GM19099 (cell line): Measurements from ENCODE around the gene MTG1.
"Not testable (repeated sequence)": the region's sequence is repeated elsewhere in the genome, so short reads cannot be mapped to it uniquely, and the experiment has no call there.

Experiments used
- POLR2A ChIP-seq: IDR thresholded peaks from 3 replicates; pipeline ENCODE4 v1.6.1; 2011; ENCODE audit warnings: low read depth; ENCODE audit not compliant: insufficient read length; ENCODE audit errors: extremely low read depth

Gene MTG1

DNA sequence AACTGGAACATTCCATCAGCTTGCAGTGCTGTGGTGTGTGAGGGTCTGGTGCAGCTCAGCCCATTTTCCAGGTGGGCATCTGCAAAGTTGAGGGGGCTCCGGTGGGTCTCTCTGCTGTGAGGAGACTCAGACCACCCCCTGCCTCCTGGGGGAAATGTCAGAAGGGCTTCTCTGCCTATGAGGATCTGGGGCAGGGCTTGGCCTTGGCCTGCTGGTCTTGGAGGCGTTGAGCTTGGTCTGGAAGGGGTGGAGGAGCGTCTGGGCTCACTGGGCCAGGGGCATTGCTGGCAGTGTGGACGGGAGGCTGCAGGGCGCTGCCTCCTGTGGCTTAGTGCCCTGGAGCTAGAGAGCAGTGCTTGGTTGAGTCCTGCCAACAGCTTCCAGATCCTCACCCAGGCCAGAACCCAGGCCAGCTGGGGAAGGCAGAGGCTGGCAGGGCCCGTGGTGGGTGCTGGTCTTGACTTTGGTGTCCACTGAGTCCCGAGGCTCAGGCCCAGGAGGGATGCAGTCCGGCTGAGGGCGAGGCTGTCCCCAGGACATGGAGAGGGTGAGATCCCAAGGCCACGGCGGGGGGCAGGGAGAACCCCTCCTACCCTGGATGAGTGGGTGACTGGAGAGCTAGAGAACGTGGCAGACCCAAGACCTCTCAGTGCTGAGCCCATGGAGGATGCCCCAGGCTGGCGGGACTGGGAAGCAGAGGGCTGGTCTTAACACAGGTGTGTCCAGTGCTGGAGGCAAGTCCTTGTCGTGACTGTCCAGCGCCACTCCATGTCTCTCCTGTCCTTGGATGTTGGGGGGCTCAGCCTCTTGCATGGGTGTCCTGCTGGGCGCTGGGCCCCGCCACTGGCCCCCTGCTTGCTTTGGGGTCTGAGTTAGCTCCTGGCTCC lies 27.6 kb downstream of the MTG1 start:
- no peak for TF ChIP-seq POLR2A

DNA sequence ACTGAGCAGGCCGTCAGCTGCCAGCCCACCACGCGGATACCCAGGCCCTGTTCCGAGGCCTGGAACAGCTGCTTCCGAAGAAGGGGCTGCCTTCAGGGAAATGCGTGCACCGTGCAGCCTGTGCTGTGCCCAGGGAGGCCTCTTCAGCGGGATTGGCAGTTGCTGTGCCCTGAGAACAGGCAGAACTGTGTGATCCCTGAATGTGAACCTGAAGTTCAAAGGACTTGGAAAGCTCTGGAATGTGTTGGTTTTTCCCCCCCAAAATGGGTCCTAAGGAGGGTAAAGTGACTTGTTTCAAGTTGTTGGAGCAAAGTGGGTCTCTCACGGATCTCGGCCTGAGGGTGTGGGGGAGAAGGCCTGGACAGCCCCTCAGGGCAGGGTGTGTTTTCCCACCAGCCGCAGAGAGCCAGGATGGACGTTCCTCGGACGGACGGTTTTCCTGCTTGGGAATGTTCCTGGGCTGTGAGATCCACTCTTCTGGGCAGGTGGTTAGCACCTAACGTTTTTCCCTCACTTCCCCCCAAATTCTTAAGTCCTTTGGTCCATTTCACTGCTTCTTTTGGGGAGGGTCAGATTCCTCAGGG lies 28.4 kb downstream of the MTG1 start:
- TF ChIP-seq POLR2A = no peak

DNA sequence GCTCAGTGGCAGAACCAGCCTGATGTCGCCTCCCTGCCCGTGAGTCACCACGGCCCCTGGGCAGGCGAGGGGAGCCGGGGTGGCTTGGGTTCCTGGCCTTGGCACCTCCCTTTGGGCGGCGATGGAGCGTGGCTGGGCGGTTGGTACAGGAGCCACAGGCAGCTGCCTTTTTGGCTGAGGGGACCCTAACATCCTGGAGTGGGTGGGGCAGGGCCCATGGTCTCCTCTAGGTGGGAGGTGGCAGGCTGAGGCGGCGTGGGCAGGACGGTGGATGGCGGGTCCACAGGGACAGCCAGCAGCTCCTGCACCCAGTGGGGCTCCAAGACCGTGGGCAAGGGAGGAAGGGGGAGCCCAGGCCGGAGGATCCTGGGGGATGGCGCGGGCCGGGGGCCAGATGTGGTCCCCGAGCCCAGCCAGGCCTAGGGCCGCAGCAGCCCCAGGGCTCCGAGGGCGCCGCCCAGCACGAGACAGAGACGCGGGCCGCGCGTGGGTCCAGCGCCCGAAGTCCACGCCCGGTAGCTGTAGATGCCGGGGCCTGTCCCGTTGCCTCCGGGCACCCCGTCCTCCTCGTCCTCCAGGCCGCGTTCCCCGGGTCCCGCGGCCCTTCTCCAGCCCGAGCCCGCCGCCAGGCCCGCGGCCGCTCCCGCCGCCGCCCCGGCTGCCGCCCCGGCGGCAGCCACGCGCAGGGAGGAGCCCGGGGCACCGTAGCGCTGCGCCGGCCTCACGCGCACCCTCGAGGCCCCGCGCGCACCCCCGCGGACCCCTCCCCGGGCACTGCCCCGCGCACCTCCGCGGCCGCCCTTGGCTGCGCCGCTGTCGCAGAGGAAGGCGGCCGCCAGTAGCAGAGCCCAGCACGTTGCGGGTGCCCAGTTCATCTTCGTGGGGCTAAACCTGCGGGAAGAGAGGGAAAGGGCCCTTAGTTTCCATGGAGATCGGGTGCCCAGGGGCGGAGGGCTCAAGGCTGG lies 29.1 kb downstream of the MTG1 start:
- TF ChIP-seq POLR2A = no peak

DNA sequence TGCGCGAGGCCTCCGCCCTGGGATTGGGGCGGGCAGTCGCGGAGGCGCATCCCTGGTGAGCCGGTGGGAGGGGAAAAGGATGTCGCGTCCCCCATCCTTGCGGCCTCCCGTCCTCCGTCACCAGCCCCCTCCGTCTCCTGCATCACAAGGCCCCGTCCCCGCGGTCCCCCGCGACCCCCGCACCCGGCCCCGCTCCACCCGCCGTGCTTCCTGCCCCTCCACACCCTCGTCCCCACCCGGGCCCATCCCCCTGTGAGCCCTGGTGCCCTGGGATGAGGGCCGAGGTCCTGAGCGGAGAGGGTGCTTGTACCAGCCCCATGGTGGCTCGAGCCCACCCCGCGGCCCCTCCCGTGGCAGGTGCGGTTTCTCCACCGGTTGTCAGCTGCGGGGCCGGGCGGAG lies 30.6 kb downstream of the MTG1 start, which contains the start of gene SPRN:
TSS of gene SPRN (minus strand) at position 25 of the 400 bp plus-strand sequence. CDS start 944 bp downstream, outside the sequence.
- not testable (repeated sequence) for TF ChIP-seq POLR2A

DNA sequence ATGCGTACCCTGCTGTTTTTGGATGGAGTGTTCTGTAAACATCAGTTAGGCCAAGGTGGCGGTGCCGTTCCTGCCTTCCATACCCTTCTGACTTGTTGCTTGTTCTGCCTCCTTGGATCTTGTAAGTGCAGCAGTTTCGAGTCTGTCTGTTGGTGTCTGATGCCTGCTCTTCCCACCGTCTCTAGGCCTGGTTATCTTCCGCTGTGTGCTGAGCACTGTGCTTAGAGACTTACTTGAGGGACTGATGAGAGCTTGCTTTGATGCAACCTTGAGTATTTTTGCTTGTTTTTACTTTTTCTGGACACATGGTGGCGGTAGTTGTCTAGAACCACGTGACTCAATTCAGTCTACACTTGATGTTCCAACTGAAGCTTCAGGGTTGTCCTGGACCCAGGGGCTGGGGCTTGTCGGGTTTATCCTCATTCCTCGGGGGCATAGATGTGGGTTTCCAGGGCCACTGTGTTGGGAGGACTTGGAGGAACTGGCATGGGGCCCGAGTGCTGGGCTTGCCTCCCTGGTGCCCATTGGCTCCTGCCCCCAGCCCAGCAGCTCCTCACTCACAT lies 44.8 kb downstream of the MTG1 start:
- no peak for TF ChIP-seq POLR2A

DNA sequence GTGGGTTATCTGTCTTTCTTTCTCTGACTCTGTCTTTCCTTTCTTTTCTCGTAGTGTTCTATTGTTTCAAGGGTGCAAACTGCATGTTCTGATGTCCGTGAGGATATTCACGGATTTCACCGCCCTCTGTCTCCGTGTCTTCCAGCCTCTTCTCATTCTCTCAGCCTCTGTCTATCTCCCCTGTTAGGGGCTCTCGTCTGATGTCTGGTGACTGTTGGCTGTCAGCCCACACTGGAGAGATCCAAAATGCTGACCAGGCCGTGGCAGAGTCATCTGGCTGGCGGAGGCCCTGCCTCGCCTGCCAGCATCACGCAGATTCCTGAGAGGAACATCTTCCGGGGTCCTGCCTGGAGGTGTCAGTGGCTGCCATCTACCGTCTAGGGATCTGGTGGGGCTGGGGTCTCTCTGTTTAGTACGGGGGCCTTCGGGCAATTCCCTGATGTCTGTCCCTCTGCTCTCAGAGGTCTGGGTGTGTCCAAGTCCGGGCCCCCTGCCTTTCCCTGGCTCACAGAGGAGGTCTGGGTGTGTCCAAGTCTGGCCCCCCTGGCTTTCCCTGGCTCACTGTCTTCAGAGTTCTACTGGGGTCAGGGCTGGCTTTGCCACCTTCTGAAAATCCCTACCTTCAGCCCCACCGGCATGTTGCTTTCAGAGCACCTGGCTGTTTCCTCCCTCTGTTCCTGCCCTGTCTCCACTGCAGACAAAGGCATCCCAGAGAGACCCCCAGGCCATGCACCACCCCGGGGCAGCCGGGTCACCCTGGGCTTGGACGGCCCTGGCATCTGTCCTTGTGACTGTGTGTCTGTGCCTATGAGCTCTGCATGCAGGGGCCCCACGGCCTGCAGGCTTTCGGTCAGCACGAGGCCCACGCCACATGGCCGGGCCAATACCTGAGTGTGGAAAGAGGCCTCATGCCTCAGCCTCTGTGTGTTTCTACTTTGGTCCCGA lies 45.8 kb downstream of the MTG1 start:
- no peak for TF ChIP-seq POLR2A

DNA sequence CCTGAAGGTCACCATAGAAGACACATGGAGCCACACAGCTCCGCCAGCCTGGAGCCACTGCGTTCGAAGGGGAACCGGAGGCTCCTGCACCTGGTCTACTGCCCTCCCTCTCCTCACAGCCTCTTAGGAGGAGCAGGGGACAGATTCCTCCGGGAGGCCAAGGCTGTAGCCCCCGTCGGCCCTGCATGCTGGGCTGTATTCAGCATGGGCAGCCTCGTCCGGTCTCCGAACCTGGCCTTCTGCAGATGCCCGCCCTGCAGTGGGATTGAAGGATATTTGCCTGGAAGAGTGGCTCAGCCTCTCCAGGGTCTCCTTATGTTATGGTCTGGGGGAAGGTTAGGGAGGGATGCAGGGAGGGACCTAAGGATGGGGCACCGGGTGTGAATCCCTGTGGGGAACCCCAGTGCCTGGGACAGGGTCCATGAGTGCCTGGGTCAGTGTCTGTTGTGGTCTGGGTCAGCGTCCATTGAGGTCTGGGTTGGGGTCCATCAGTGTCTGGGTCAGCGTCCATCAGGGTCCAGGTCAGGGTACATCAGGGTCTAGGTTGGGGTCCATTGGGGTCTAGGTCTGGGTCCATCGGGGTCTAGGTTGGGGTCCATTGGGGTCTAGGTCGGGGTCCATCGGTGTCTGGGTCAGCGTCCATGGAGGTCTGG lies 46.8 kb downstream of the MTG1 start:
- no peak for TF ChIP-seq POLR2A

DNA sequence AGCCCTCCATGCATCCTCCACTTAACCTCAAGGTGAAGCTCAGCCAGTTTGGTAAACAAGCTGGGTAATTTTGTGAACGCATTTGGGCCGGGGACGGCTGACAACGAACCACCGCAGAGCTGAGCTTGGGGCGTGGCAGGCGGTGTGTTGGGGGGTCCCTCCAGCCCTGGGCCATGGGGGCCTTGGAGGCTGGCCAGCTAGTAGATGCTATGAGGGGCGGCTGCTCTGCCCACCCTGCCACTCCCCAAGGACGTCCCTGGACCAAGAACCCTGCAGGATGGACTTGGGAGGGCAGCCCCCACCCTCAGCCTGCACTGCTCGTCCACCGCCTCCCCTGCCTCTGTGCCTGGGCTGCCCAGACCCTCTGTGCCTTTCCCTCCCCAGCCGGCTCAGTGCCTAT lies 47.8 kb downstream of the MTG1 start:
- no peak for TF ChIP-seq POLR2A

DNA sequence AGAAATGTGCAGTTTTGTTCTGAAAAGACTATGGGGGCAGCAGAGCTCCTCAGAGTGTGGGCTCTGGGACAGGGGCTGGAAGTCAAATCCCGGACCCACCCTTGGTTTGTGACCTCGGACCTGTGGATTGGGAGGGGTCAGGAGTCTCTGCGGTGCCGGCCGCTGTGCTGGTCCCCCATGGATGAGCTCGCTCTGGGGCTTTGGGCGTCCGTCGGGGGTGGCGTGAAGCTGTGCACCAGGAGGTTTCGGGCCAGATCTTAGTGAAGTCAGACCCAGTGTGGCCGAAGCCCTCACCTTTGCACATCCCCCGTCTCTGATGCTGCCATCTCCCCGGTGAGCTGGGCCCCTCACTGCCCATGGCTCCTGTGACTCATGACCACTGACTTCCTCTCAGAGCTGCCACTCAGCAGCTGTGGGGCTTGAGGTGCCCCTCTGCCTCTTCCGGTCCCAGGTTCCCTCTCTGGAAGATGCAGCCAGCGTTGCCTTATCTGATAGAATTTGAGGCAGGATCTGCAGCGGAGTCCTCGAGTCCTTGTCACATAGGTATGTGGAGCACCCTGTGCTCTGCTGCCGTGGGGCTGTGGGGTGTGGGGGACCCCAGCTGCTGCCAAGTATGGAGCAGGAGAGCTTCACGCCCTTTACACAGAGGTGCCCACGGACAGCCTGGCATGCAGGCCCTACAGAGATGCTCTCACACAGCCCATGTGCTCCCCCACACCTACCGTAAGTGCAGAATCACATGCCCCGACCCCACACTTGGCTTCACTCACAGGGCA lies 48.4 kb downstream of the MTG1 start:
- no peak for TF ChIP-seq POLR2A

DNA sequence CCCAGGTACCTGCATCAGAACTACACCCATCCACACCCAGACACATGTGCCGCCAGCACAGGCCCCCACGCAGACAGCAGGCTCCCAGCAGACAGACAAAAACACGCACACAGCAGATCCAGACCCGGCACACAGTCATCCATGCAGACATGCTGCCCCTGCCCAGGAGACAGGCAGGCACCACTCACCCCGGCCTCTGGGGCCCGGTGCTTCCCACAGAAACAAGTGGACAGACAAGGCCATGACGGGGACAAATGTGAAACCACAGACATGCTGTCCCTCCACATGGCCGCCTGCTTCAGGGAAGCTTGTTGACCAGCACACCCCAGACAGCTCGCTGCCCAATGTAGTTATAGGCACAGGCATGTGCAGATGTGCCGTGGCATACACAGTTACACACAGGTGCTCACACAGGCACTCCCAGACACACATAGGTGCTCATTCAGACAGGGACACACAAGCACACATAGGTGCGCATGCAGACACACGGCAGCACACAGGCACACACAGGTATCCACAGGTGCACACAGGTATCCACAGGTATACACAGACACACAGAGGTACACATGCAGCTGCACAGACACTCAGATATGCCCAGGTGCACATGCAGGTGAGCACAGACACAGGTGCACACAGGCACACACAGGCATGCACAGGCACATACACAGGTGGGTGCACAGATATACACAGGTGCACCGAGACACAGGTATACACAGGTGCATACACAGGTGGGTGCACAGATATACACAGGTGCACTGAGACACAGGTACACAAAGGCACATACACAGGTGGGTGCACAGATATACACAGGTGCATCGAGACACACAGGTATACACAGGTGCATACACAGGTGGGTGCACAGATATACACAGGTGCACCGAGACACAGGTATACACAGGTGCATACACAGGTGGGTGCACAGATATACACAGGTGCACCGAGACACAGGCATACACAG lies 49.3 kb downstream of the MTG1 start:
- no peak for TF ChIP-seq POLR2A

DNA sequence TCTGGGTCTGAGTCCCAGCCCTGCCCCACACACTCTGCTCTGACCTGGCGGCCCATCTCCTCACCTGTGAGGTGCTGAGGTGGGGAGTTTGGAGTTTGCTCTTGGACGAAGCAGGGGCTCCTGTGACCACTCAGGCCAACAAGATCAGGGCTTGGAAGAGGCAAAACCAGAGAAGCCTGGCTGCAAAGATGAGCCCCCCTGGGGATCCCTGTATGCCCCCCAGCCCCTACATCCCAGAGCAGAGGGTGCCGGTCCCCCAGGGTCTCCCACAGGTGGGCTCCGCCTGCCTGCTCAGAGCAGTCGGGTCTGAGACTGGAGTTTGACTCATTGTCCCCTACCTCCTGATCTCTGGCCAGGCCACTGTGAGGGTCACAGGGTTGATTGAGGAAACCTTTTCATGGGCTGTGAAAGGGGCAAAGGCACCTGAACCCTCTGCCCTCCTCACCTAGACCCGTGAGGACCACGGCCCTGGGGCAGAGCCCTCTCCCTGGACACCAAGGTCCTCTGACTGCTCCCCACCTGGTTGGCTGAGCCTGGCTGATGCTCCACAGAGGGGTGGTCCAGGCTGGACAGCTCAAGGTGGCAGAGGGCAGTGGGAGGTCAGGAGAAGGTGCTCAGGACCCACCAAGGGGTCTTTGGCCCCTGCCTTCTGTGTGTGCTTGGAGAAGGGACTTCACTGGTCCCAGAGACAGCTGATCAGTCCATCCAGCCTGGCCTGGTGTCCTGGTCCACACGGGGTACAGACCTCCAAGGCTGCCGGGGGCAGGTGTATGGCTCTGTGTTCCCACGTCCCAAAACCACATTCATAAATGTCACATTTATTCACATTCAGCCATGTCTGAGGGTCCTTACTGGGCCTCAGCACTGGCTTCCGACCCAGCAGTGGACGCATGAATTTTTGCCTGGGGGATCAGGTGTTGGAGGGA lies 50.6 kb downstream of the MTG1 start:
- no peak for TF ChIP-seq POLR2A

DNA sequence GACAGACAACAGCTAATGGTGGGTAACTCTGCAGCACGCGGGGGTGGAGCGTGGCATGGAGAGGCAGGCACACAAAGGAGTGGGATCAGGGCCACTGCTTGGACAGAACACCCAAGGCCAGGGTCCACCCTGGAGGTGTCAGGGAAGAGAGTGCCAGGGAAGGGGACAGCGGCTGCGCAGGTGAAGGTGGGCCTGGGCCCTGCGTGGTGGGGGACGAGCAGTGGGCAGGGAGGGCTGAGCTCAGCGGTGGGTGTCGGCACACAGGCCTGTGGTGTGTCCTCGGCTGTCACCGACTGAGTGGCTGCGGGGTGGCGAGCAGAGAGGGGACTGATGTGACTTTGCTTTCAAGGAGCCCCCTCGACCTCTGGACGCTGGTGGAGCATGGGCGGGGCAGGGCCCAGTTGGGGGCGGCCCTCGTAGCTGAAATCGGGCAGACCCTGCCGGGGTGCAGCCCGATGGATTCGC lies 51.3 kb downstream of the MTG1 start:
- no peak for TF ChIP-seq POLR2A
